ENCODE results near the gene ZIC2. TPM values are rescaled to one million over a fixed set of nuclear protein-coding genes. Genes with fewer than 3 reads are reported as not detected.

ZIC2 gene
- total and polyA plus RNA-seq, 2 of the 8 experiments (the other 6 are each of a cell fraction or from before 2014, with no cell fraction given) = 53.2 to 372 TPM

DNA sequence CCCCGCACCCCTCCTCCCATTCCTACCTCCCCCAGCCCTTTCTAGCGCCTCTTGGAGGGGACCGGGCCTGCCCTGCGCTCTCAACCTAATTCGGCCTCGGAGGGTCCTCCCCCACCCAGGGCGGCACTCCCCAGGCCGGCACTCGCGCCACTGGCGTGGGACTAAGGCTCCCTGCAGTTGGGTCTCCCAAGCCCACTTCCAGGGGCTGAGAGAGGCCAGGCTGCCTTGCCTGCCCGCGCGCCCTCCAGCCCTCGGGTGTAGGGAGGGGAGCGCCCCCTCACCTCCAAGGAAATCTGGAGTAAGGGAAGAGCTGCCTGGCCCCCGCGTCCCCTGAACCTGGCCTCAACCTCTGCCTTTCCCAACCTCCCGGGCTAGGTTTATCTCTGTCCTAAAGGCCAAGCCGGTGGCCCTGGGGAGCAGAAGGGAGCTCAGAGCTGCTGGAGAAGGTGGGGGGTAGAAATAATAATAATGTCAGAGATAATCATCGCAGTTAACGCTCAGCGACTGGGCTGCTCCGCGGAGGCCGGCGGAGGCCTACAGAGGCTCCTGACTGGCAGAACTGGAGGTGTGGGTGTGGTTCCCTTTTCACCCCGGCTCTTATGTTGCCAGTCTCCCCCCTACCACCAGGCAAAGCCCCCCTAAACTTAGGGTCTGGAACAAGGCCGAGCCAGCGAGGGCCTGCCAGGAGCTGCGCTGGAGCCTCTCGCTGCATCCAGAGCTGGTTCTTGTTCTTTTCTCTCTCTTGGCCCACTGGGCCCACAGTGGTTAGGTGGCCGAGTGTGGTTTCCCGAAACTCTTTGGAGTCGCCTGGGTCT lies 9.6 kb downstream of the ZIC2 start (continued):
- no peak for TF ChIP-seq TEAD4 (IDR thresholded peaks at IDR 0.05; ENCODE audit: low read depth, low read length)
- TF ChIP-seq, protein P1, sequence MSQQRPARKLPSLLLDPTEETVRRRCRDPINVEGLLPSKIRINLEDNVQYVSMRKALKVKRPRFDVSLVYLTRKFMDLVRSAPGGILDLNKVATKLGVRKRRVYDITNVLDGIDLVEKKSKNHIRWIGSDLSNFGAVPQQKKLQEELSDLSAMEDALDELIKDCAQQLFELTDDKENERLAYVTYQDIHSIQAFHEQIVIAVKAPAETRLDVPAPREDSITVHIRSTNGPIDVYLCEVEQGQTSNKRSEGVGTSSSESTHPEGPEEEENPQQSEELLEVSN (IDR thresholded peaks at IDR 0.05) = no peak
- TF ChIP-seq TCF12 (IDR thresholded peaks at IDR 0.05; ENCODE audit: low read depth, low read length) = no peak
- TF ChIP-seq TBP (IDR thresholded peaks at IDR 0.05; ENCODE audit: low read depth, low read length) = peak; percentile 17; the same call in 1 of the 2 replicates
- TF ChIP-seq POLR2A (IDR thresholded peaks at IDR 0.05; ENCODE audit: control extremely low read depth in 1 of 2, low read depth in 2 of 2, low read length in 2 of 2) = peak in 1 of 2 experiments; percentile 56; a peak in 1 of 3 replicates
- TF ChIP-seq POLR2AphosphoS5 (IDR thresholded peaks at IDR 0.05; ENCODE audit: low read depth, low read length) = no peak
- no peak for TF ChIP-seq JUND (IDR thresholded peaks at IDR 0.05; ENCODE audit: low read length)
- no peak for TF ChIP-seq HDAC2 (IDR thresholded peaks at IDR 0.05; ENCODE audit: borderline replicate concordance in 1 of 2, low read depth in 2 of 2, low read length in 2 of 2)
- TF ChIP-seq CHD1 (IDR thresholded peaks at IDR 0.05; ENCODE audit: low read depth, low read length) = no peak
- TF ChIP-seq, protein P2, sequence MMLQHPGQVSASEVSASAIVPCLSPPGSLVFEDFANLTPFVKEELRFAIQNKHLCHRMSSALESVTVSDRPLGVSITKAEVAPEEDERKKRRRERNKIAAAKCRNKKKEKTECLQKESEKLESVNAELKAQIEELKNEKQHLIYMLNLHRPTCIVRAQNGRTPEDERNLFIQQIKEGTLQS (IDR thresholded peaks at IDR 0.05; ENCODE audit: insufficient read depth, low read depth, low read length) = no peak
- TF ChIP-seq SRF (IDR thresholded peaks at IDR 0.05; ENCODE audit: low read depth, low read length) = no peak
- TF ChIP-seq CREB1 (IDR thresholded peaks at IDR 0.05) = no peak
- TF ChIP-seq SUZ12 (IDR thresholded peaks at IDR 0.05; ENCODE audit: low read length) = no peak
- TF ChIP-seq KDM4A (IDR thresholded peaks at IDR 0.05; ENCODE audit: low read depth, low read length, severe bottlenecking) = peak; percentile 67
- TF ChIP-seq RXRA (IDR thresholded peaks at IDR 0.05; ENCODE audit: insufficient read depth, low read depth, low read length) = no peak
- no peak for TF ChIP-seq MAFK (IDR thresholded peaks at IDR 0.05; ENCODE audit: low read depth, low read length)
- TF ChIP-seq KDM1A (IDR thresholded peaks at IDR 0.05; ENCODE audit: borderline replicate concordance, low read length) = no peak
- peak; percentile 61 for TF ChIP-seq TAF7 (optimal IDR thresholded peaks at IDR 0.05; ENCODE audit: borderline replicate concordance, low read depth, low read length)
- TF ChIP-seq SIX5 (IDR thresholded peaks at IDR 0.05; ENCODE audit: low read depth, low read length) = no peak
- TF ChIP-seq CBX5 (IDR thresholded peaks at IDR 0.05; ENCODE audit: low read depth, low read length) = no peak
- no peak for TF ChIP-seq KDM5A (IDR thresholded peaks at IDR 0.05; ENCODE audit: low read length)
- no peak for TF ChIP-seq BCL11A (IDR thresholded peaks at IDR 0.05; ENCODE audit: low read depth in 2 of 2, low read length in 2 of 2)
- TF ChIP-seq CTBP2 (IDR thresholded peaks at IDR 0.05; ENCODE audit: borderline replicate concordance, insufficient read depth, insufficient read length, low read length) = no peak
- no peak for TF ChIP-seq CEBPB (IDR thresholded peaks at IDR 0.05; ENCODE audit: low read depth, low read length)
